CD4-positive, alpha-beta T cell (primary cell): ENCODE measurements around the gene RPN1. TPM values are rescaled to one million over a fixed set of nuclear protein-coding genes. Genes with fewer than 3 reads are reported as not detected.

ENCODE experiments used
- ATAC-seq: fragments of 200-7000 bp; cut with Tn5 transposase; one replicate; pipeline ENCODE4 v1.10.0; 2022; ENCODE audit warnings: mild to moderate bottlenecking; ENCODE audit not compliant: poor library complexity
- CTCF ChIA-PET: fragments of 350-600 bp; sonication (Branson Sonifier 250); formaldehyde crosslinking; loops from one replicate; lab custom pipeline; 2021; ENCODE audit warnings: antibody characterized with exemption, inconsistent platforms; lab: Charles Lee
- POLR2A ChIA-PET: fragments of 350-600 bp; sonication (Branson Sonifier 250); formaldehyde crosslinking; loops from one replicate; lab custom pipeline; 2021; ENCODE audit warnings: antibody characterized with exemption, inconsistent platforms; lab: Charles Lee
- DNase-seq, 14 experiments: peaks; one replicate each; pipeline ENCODE4 v3.0.0-alpha.2; 2013 to 2020; ENCODE audit warnings: mixed read lengths in 2 of 14
- H3K27ac ChIP-seq, 2 donors: one replicate each; pipeline versions ENCODE4 v1.5.1 to v1.7.0; 2013; ENCODE audit warnings: low read length in 2 of 2, low read depth in 1 of 2, mild to moderate bottlenecking in 1 of 2
- H3K27me3 ChIP-seq, 2 experiments: 1 replicate in 1 of 2; 2 replicates in 1 of 2; pipeline versions ENCODE4 v1.6.1 to v1.7.0; 2013; ENCODE audit warnings: low read length in 2 of 2, control low read depth in 1 of 2, mild to moderate bottlenecking in 1 of 2, moderate library complexity in 1 of 2; ENCODE audit not compliant: insufficient read depth in 2 of 2, control insufficient read depth in 1 of 2
- H3K36me3 ChIP-seq: one replicate; pipeline ENCODE4 v1.6.1; 2013; ENCODE audit warnings: low read length, control low read depth; ENCODE audit not compliant: insufficient read depth
- H3K4me1 ChIP-seq: one replicate; pipeline ENCODE4 v1.6.1; 2013; ENCODE audit warnings: low read length, control low read depth; ENCODE audit not compliant: insufficient read depth
- H3K4me3 ChIP-seq: one replicate; pipeline ENCODE4 v1.5.1; 2013; ENCODE audit warnings: mild to moderate bottlenecking, low read length, moderate library complexity
- H3K9me3 ChIP-seq, 2 experiments: 1 replicate in 1 of 2; 2 replicates in 1 of 2; pipeline versions ENCODE4 v1.6.1 to v1.7.0; 2013; ENCODE audit warnings: low read length in 2 of 2, mild to moderate bottlenecking in 2 of 2, control low read depth in 1 of 2, moderate library complexity in 1 of 2; ENCODE audit not compliant: control insufficient read depth in 1 of 2, insufficient read depth in 1 of 2
- H3K27ac Mint-ChIP-seq: one replicate; pipeline ENCODE4 v1.8.0; 2020; ENCODE audit warnings: mixed read lengths
- H3K27me3 Mint-ChIP-seq: one replicate; pipeline ENCODE4 v1.8.0; 2021; ENCODE audit warnings: mixed read lengths
- H3K36me3 Mint-ChIP-seq: one replicate; pipeline ENCODE4 v1.8.0; 2021; ENCODE audit warnings: low read depth, mixed read lengths
- H3K4me1 Mint-ChIP-seq: one replicate; pipeline ENCODE4 v1.8.0; 2021; ENCODE audit warnings: low read depth, mixed read lengths
- H3K4me3 Mint-ChIP-seq: one replicate; pipeline ENCODE4 v1.8.0; 2020; ENCODE audit warnings: mild to moderate bottlenecking, mixed read lengths
- H3K9me3 Mint-ChIP-seq: one replicate; pipeline ENCODE4 v1.8.0; 2020; ENCODE audit warnings: mixed read lengths
- intact Hi-C, 2 experiments: fragments of 100-400 bp; cut with DNase I in 1 of 2; cut with micrococcal nuclease in 1 of 2; formaldehyde crosslinking; loops; one replicate each; pipeline versions ENCODE4 v1.15.1 to v1.9.0; 2023 to 2025; cut with DNase I, micrococcal nuclease
- total RNA-seq, 174 experiments: library from RNA in 2 of 174; stranded (reverse) in 2 of 174; gene quantifications; one replicate each; pipeline ENCODE4 v1.2.3 and lab custom pipeline; 2021 to 2026
- TF ChIP-seq, protein P1 (sequence below): fragments of 200-600 bp; IDR thresholded peaks from one replicate; pipeline ENCODE4 v1.8.0; 2022; ENCODE audit warnings: antibody characterized with exemption, mild to moderate bottlenecking

Gene RPN1
- total RNA-seq, 2 experiments from 2014 or later, result 67.7 to 72.6 TPM

DNA sequence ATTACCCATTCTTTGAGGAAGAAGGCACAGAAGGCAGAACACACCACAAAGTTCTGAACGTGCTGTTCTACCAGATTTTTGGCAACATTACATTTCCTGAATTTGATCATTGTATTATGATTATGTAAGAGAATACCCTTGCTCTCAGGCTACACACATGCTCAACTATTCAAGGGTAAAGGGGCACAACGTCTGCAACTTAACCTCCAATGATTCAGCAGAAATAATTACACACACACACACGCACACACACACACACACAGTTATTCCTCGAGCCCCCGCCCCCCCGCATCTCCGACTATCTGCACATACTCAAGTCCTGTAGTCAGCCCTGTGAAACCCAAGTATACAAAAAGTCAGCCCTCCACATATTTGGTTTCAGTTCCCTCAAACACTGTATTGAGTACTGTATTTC lies 26.8 kb downstream of the RPN1 start:
- no peak overlapping the region for H3K4me3 Mint-ChIP-seq
- Histone ChIP-seq H3K27me3 (no peaks in the 10 kb centered on the region), H3K36me3 (peaks cover 92% of the 10 kb centered on the region), H3K4me3 (no peak overlapping the region), H3K9me3 (no peaks in the 10 kb centered on the region), H3K27ac (no peak overlapping the region), H3K4me1 (peaks cover 6% of the 10 kb centered on the region)
- TF ChIP-seq, protein P1, sequence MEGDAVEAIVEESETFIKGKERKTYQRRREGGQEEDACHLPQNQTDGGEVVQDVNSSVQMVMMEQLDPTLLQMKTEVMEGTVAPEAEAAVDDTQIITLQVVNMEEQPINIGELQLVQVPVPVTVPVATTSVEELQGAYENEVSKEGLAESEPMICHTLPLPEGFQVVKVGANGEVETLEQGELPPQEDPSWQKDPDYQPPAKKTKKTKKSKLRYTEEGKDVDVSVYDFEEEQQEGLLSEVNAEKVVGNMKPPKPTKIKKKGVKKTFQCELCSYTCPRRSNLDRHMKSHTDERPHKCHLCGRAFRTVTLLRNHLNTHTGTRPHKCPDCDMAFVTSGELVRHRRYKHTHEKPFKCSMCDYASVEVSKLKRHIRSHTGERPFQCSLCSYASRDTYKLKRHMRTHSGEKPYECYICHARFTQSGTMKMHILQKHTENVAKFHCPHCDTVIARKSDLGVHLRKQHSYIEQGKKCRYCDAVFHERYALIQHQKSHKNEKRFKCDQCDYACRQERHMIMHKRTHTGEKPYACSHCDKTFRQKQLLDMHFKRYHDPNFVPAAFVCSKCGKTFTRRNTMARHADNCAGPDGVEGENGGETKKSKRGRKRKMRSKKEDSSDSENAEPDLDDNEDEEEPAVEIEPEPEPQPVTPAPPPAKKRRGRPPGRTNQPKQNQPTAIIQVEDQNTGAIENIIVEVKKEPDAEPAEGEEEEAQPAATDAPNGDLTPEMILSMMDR, result no peak
- ChIA-PET CTCF (no interaction called here), POLR2A (no interaction called here)
- H3K4me1 Mint-ChIP-seq, result peaks cover 17% of the 10 kb centered on the region
- H3K9me3 Mint-ChIP-seq, result no peaks in the 10 kb centered on the region
- intact Hi-C loops, result no loop called here
- ATAC-seq (no peak), DNase-seq (no peak)
- H3K27me3 Mint-ChIP-seq, result no peaks in the 10 kb centered on the region
- H3K36me3 Mint-ChIP-seq, result peaks cover 95% of the 10 kb centered on the region
- H3K27ac Mint-ChIP-seq, result no peak overlapping the region

DNA sequence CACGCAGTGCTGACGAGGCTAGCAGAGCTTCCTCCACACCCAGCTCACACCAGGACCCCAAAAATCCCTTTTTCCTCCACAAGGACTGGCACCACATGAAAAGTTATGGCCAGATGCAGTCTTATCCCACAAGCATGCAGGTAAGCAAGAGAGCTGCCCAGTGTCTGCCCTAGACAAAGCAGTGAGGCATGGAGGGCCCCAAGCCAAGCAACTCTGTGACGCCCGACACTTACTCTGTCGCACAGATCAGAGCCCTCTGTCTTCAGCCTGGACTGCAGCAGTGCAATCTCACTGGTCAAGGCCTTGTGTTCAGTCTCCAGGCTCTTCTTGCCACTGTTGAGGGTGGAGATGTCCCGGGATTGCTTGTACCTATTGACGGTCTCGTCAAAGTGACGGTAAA lies 28.7 kb downstream of the RPN1 start:
- intact Hi-C loops, result no loop called here
- TF ChIP-seq, protein P1, result no peak
- Histone ChIP-seq H3K4me1 (peaks cover 22% of the 10 kb centered on the region), H3K4me3 (no peak overlapping the region), H3K27ac (no peak overlapping the region), H3K27me3 (no peaks in the 10 kb centered on the region), H3K9me3 (no peaks in the 10 kb centered on the region), H3K36me3 (peaks cover 80% of the 10 kb centered on the region)
- ChIA-PET POLR2A (no interaction called here), CTCF (no interaction called here)
- Mint-ChIP-seq H3K9me3 (no peaks in the 10 kb centered on the region), H3K36me3 (peaks cover 92% of the 10 kb centered on the region), H3K4me3 (peak overlapping the region; percentile 20), H3K4me1 (peaks cover 29% of the 10 kb centered on the region), H3K27me3 (no peaks in the 10 kb centered on the region), H3K27ac (no peak overlapping the region)
- no peak for ATAC-seq
- no peak for DNase-seq

DNA sequence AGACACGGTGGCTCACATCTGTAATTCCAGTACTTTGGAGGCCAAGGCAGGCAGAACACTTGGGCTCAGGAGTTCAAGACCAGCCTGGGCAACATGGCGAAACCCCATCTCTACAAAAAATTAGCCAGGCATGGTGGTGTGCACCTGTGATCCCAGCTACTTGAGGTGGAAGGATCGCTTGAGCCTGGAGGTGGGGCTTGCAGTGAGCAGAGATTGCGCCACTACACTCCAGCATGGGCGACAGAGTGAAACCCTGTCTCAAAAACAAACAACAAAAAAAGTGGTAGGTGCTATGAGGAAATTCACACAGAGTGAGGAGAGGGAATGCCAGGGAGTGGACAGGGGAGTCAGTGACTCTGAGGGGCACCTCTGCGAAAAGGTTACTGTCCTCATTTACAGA lies 29.4 kb downstream of the RPN1 start:
- Mint-ChIP-seq H3K36me3 (peaks cover 85% of the 10 kb centered on the region), H3K27me3 (no peaks in the 10 kb centered on the region), H3K4me3 (no peak overlapping the region), H3K9me3 (no peaks in the 10 kb centered on the region), H3K4me1 (peaks cover 29% of the 10 kb centered on the region), H3K27ac (peak overlapping the region; percentile 96)
- POLR2A ChIA-PET, result no interaction called here
- DNase-seq (no peak), ATAC-seq (no peak)
- Histone ChIP-seq H3K4me1 (peaks cover 28% of the 10 kb centered on the region), H3K36me3 (peaks cover 73% of the 10 kb centered on the region), H3K4me3 (no peak overlapping the region), H3K27me3 (no peaks in the 10 kb centered on the region), H3K9me3 (no peaks in the 10 kb centered on the region), H3K27ac (no peak overlapping the region)
- TF ChIP-seq, protein P1, result no peak
- intact Hi-C loops, result no loop called here
- CTCF ChIA-PET, result no interaction called here
